Frontal cortex (tissue), 4 donors: ENCODE measurements around the gene TGFB3. TPM values are rescaled to one million over a fixed set of nuclear protein-coding genes. Genes with fewer than 3 reads are reported as not detected.
"Not testable (repeated sequence)": the region's sequence is repeated elsewhere in the genome, so short reads cannot be mapped to it uniquely, and the experiment has no call there.

ENCODE experiments used
- DNase-seq, 2 donors: peaks; one replicate each; pipeline ENCODE4 v3.0.0; 2012; ENCODE audit warnings: low spot score in 2 of 2
- FAIRE-seq: peaks from 2 replicates; lab custom pipeline; 2012; peaks lifted over from hg19 to GRCh38; lab: Jason Lieb, UNC
- total RNA-seq: library from RNA; depleted of rRNA; stranded (reverse); fragments of >200 nt; gene quantifications from one replicate; pipeline ENCODE4 v1.2.3, GENCODE V29; 2014
- donor health status: control.
- donor health status: control.
- donor health status: control.

TGFB3 gene
- 19.2 TPM for total RNA-seq

- DNase-seq: peak; percentile 53 to 64
- FAIRE-seq: no peak
Observed at GRCh38 chr14:75981426-75982265, at the start of gene TGFB3. Gene TGFB3 (minus strand): TSS chr14:75981995. CDS start chr14:75980893, 1,102 bp downstream.

- no peak for DNase-seq
- FAIRE-seq: no peak
Observed at GRCh38 chr14:76024211-76024907, 42.6 kb upstream of the TGFB3 start.

- FAIRE-seq (no peak), DNase-seq (no peak)
Observed at GRCh38 chr14:76023757-76024156, 42.0 kb upstream of the TGFB3 start.

GRCh38 chr14:76022991-76023390, 41.2 kb upstream of the TGFB3 start:
- FAIRE-seq (no peak), DNase-seq (no peak)

GRCh38 chr14:76019676-76020075, 37.9 kb upstream of the TGFB3 start:
- FAIRE-seq (no peak), DNase-seq (no peak)

- DNase-seq (no peak), FAIRE-seq (no peak)
Observed at GRCh38 chr14:76015668-76016067, 33.9 kb upstream of the TGFB3 start.

- FAIRE-seq (no peak), DNase-seq (no peak)
Observed at GRCh38 chr14:76015191-76015590, 33.4 kb upstream of the TGFB3 start.

- DNase-seq (peak in 1 of 2 donors; percentile 21), FAIRE-seq (no peak)
Observed at GRCh38 chr14:76012354-76012753, 30.6 kb upstream of the TGFB3 start.

- FAIRE-seq (no peak), DNase-seq (no peak)
Observed at GRCh38 chr14:76011930-76012329, 30.1 kb upstream of the TGFB3 start.

GRCh38 chr14:76009627-76010026, 27.8 kb upstream of the TGFB3 start:
- FAIRE-seq, DNase-seq: not testable (repeated sequence)

GRCh38 chr14:76007852-76008251, 26.1 kb upstream of the TGFB3 start:
- FAIRE-seq (no peak), DNase-seq (no peak)

- no peak for FAIRE-seq
- no peak for DNase-seq
Observed at GRCh38 chr14:76007379-76007778, 25.6 kb upstream of the TGFB3 start.

- DNase-seq: no peak
- FAIRE-seq: no peak
Observed at GRCh38 chr14:76006253-76006652, 24.5 kb upstream of the TGFB3 start.

- FAIRE-seq (no peak), DNase-seq (no peak)
Observed at GRCh38 chr14:76002383-76002782, 20.6 kb upstream of the TGFB3 start.

GRCh38 chr14:75999511-76000190, 17.9 kb upstream of the TGFB3 start:
- no peak for FAIRE-seq
- DNase-seq: no peak

- DNase-seq (no peak), FAIRE-seq (no peak)
Observed at GRCh38 chr14:75996488-75996887, 14.7 kb upstream of the TGFB3 start.

- no peak for DNase-seq
- no peak for FAIRE-seq
Observed at GRCh38 chr14:75995372-75996041, 13.7 kb upstream of the TGFB3 start.

GRCh38 chr14:75993567-75994041, 11.8 kb upstream of the TGFB3 start:
- DNase-seq (no peak), FAIRE-seq (no peak)

- FAIRE-seq (no peak), DNase-seq (no peak)
Observed at GRCh38 chr14:75991753-75992152, 10.0 kb upstream of the TGFB3 start.

- FAIRE-seq (no peak), DNase-seq (no peak)
Observed at GRCh38 chr14:75990297-75990696, 8.5 kb upstream of the TGFB3 start.
